ENCODE results near the gene KLF2. TPM values are rescaled to one million over a fixed set of nuclear protein-coding genes. Genes with fewer than 3 reads are reported as not detected.

Gene KLF2
- total and polyA plus RNA-seq, 2 donors (not counting 1 experiment from before 2014, with no cell fraction given), result 242 to 3,965 TPM

DNA sequence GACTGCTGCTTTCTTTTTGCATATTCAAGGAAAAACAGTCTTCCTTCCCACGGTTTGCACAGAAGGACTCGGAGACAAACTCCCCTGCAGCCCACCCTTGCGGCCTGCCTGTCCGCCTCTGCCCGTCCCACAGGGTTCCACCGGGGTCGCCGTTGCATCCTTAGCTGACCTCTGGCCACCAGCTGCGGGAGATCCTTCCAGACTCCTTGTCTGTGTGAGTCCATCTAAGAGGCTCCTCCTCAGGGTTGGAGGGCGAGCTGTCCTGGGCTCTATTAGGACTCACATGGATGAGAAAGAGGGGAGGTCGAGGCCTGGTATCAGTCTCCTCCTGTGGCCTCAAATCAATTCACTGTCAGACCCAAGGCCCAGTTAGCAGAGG is 39.2 kb downstream of the KLF2 start:
- Histone ChIP-seq H3K36me3 (replicated peaks in 1 of 2; ENCODE audit: control extremely low read depth in 1 of 2, control insufficient read depth in 1 of 2, extremely low read depth in 1 of 2, insufficient read depth in 2 of 2, low read length in 1 of 2) (peaks cover 0 to 8% of the 10 kb centered on the region in 2 experiments), H3K4me2 (replicated peaks; ENCODE audit: low read depth, low read length, poor library complexity, severe bottlenecking) (peak overlapping the region; percentile 86), H4K20me1 (ENCODE audit: control insufficient read depth, insufficient read depth, low read length, poor library complexity, severe bottlenecking) (no peaks in the 10 kb centered on the region), H3K4me3 (ENCODE audit: control extremely low read depth in 1 of 5, extremely low read depth in 1 of 5, insufficient read depth in 1 of 5, low read depth in 2 of 5, low read length in 4 of 5) (no peak overlapping the region), H3K79me2 (ENCODE audit: control insufficient read depth, insufficient read depth, low read length) (peaks cover 50% of the 10 kb centered on the region), H3K27me3 (replicated peaks in 1 of 4; ENCODE audit: control extremely low read depth in 1 of 4, control insufficient read depth in 3 of 4, insufficient read depth in 4 of 4, low read length in 3 of 4) (no peaks in the 10 kb centered on the region), H3K27ac (ENCODE audit: low read length in 2 of 2) (peak overlapping the region in 1 of 2 donors; percentile 83), H3K4me1 (ENCODE audit: control insufficient read depth in 2 of 2, insufficient read depth in 2 of 2, low read length in 2 of 2) (peaks cover 82 to 98% of the 10 kb centered on the region in 2 donors), H3K9me3 (ENCODE audit: control extremely low read depth in 1 of 3, control insufficient read depth in 2 of 3, insufficient read depth in 1 of 3, low read length in 2 of 3) (no peaks in the 10 kb centered on the region), H2AFZ (ENCODE audit: insufficient read depth, low read depth, low read length, poor library complexity, severe bottlenecking) (no peak overlapping the region), H3K9ac (ENCODE audit: low read length) (no peak overlapping the region)
- H3K4me3 Mint-ChIP-seq, result no peak overlapping the region
- ATAC-seq (ENCODE audit: low read depth) (no peak), DNase-seq (peak; percentile 4)
- H3K4me1 Mint-ChIP-seq, result peaks cover 78% of the 10 kb centered on the region
- peak overlapping the region; percentile 63 for H3K27ac Mint-ChIP-seq
- H3K27me3 Mint-ChIP-seq, result no peaks in the 10 kb centered on the region
- H3K9me3 Mint-ChIP-seq (ENCODE audit: insufficient read depth), result no peaks in the 10 kb centered on the region
- CTCF ChIA-PET, result interaction anchor here (1.3 kb wide), 1 partner anchor 23 kb away, joined by 3 read pairs; no protein-coding TSS in a partner anchor
- POLR2A ChIA-PET, result interaction anchor here (0.5 to 12.1 kb wide), 2 partner anchors 28 to 36 kb away, joined by 4 to 337 read pairs; partner anchors contain the start of gene KLF2
- TF ChIP-seq EZH2 (IDR thresholded peaks at IDR 0.05; ENCODE audit: borderline replicate concordance, insufficient read depth, low read depth, low read length, poor library complexity, severe bottlenecking), result no peak
- WGBS (ENCODE audit: insufficient coverage), result 97% methylated on average over 11 of the region's 11 CpGs
- intact Hi-C loops (cut with micrococcal nuclease), result no loop called here

DNA sequence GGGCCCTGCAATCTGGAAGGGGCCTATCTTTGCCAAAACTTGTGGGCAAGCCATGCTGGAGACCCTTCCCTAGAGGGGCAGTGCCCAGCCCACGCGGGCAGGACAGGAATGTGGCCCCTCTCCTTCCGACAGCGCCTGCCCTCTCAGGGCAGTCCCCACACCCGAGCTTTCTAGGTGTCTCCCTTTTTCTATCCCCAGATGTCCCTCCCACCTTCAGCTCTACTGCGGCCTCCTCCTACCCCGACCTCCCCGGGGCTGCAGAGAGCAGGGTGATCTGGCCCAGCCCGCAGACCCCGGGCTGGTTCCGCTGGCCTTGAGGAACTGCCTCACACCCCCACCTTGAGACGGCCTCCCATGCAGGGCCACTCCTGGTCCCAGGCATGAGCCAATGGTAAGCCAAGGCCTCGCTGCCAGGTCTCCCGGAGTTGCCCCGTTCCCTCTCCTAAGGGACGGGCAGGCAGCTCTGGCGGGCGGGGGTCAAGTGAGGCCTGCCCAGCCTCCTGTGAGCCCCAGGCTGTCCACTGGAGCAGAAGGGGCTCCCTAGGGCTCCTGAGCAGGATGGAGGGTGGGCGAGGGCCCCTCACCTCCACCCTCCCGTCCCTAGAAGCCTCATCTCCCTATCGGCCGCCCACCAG is 39.7 kb downstream of the KLF2 start:
- H3K36me3 ChIP-seq (replicated peaks in 1 of 2; ENCODE audit: control extremely low read depth in 1 of 2, control insufficient read depth in 1 of 2, extremely low read depth in 1 of 2, insufficient read depth in 2 of 2, low read length in 1 of 2), result peaks cover 0 to 8% of the 10 kb centered on the region in 2 experiments
- CTCF ChIA-PET, result interaction anchor here (0.6 to 1.3 kb wide), 2 partner anchors 23 to 33 kb away, joined by 3 to 5 read pairs; no protein-coding TSS in a partner anchor
- ATAC-seq (ENCODE audit: low read depth), result no peak
- no peaks in the 10 kb centered on the region for H4K20me1 ChIP-seq (ENCODE audit: control insufficient read depth, insufficient read depth, low read length, poor library complexity, severe bottlenecking)
- Mint-ChIP-seq H3K9me3 (ENCODE audit: insufficient read depth) (no peaks in the 10 kb centered on the region), H3K4me3 (no peak overlapping the region), H3K27ac (peak overlapping the region; percentile 98), H3K27me3 (no peaks in the 10 kb centered on the region), H3K4me1 (peaks cover 73% of the 10 kb centered on the region)
- TF ChIP-seq, protein P1, sequence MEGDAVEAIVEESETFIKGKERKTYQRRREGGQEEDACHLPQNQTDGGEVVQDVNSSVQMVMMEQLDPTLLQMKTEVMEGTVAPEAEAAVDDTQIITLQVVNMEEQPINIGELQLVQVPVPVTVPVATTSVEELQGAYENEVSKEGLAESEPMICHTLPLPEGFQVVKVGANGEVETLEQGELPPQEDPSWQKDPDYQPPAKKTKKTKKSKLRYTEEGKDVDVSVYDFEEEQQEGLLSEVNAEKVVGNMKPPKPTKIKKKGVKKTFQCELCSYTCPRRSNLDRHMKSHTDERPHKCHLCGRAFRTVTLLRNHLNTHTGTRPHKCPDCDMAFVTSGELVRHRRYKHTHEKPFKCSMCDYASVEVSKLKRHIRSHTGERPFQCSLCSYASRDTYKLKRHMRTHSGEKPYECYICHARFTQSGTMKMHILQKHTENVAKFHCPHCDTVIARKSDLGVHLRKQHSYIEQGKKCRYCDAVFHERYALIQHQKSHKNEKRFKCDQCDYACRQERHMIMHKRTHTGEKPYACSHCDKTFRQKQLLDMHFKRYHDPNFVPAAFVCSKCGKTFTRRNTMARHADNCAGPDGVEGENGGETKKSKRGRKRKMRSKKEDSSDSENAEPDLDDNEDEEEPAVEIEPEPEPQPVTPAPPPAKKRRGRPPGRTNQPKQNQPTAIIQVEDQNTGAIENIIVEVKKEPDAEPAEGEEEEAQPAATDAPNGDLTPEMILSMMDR (IDR thresholded peaks at IDR 0.05), result no peak
- TF ChIP-seq EZH2 (IDR thresholded peaks at IDR 0.05; ENCODE audit: borderline replicate concordance, insufficient read depth, low read depth, low read length, poor library complexity, severe bottlenecking), result no peak
- no peaks in the 10 kb centered on the region for H3K27me3 ChIP-seq (replicated peaks in 1 of 4; ENCODE audit: control extremely low read depth in 1 of 4, control insufficient read depth in 3 of 4, insufficient read depth in 4 of 4, low read length in 3 of 4)
- H3K9ac ChIP-seq (ENCODE audit: low read length), result no peak overlapping the region
- peak overlapping the region; percentile 86 for H3K4me2 ChIP-seq (replicated peaks; ENCODE audit: low read depth, low read length, poor library complexity, severe bottlenecking)
- peaks cover 47% of the 10 kb centered on the region for H3K79me2 ChIP-seq (ENCODE audit: control insufficient read depth, insufficient read depth, low read length)
- POLR2A ChIA-PET, result interaction anchor here (0.5 to 12.1 kb wide), 2 partner anchors 28 to 37 kb away, joined by 4 to 337 read pairs; partner anchors contain the start of gene KLF2
- peak overlapping the region; percentile 17 to 83 for H3K27ac ChIP-seq (ENCODE audit: low read length in 2 of 2)
- DNase-seq, result peak; percentile 8
- peaks cover 82 to 98% of the 10 kb centered on the region in 2 donors for H3K4me1 ChIP-seq (ENCODE audit: control insufficient read depth in 2 of 2, insufficient read depth in 2 of 2, low read length in 2 of 2)
- H3K4me3 ChIP-seq (ENCODE audit: control extremely low read depth in 1 of 5, extremely low read depth in 1 of 5, insufficient read depth in 1 of 5, low read depth in 2 of 5, low read length in 4 of 5), result no peak overlapping the region
- intact Hi-C loops (cut with micrococcal nuclease), result no loop called here
- 93% methylated on average over 22 of the region's 22 CpGs for WGBS (ENCODE audit: insufficient coverage)
- no peak overlapping the region for H2AFZ ChIP-seq (ENCODE audit: insufficient read depth, low read depth, low read length, poor library complexity, severe bottlenecking)
- no peaks in the 10 kb centered on the region for H3K9me3 ChIP-seq (ENCODE audit: control extremely low read depth in 1 of 3, control insufficient read depth in 2 of 3, insufficient read depth in 1 of 3, low read length in 2 of 3)

All from B cell (primary cell).